H1 (cell line): ENCODE measurements around the gene ZNF785. TPM values are rescaled to one million over a fixed set of nuclear protein-coding genes. Genes with fewer than 3 reads are reported as not detected.

Source experiments
- CTCF ChIA-PET: fragments of 300-600 bp; sonication (Branson Sonifier 250); formaldehyde crosslinking; loops from one replicate; lab custom pipeline; 2021; ENCODE audit not compliant: partially characterized antibody; lab: Charles Lee
- POLR2A ChIA-PET: fragments of 300-600 bp; sonication (Branson Sonifier 250); formaldehyde crosslinking; loops from one replicate; lab custom pipeline; 2021; ENCODE audit warnings: inconsistent platforms; ENCODE audit not compliant: partially characterized antibody; lab: Charles Lee
- DNase-seq, 2 experiments: peaks; one replicate each; pipeline versions ENCODE4 v3.0.0 to v3.0.0-alpha.2; 2010 to 2022; ENCODE audit warnings: low spot score in 2 of 2, low read depth in 1 of 2, mixed read lengths in 1 of 2
- FAIRE-seq: peaks from 2 replicates; lab custom pipeline; 2011; peaks lifted over from hg19 to GRCh38; lab: Jason Lieb, UNC
- H2AFZ ChIP-seq: 2 replicates; pipeline ENCODE4 v1.8.1; 2012; ENCODE audit warnings: low read length, inconsistent platforms
- H2AK5ac ChIP-seq: 2 replicates; pipeline ENCODE4 v1.6.1; 2013; ENCODE audit warnings: low read depth, low read length
- H2BK120ac ChIP-seq: replicated peaks from 2 replicates; pipeline ENCODE3; 2013; ENCODE audit warnings: low read depth, low read length, inconsistent platforms
- H2BK12ac ChIP-seq: 2 replicates; pipeline ENCODE4 v1.6.1; 2013; ENCODE audit warnings: low read depth, low read length
- H2BK15ac ChIP-seq: 2 replicates; pipeline ENCODE4 v1.6.1; 2013; ENCODE audit warnings: low read length
- H2BK20ac ChIP-seq: 2 replicates; pipeline ENCODE4 v1.6.1; 2013; ENCODE audit warnings: low read length
- H2BK5ac ChIP-seq: 2 replicates; pipeline ENCODE4 v1.6.1; 2013; ENCODE audit warnings: low read depth, low read length
- H3K14ac ChIP-seq: 2 replicates; pipeline ENCODE4 v1.6.1; 2013; ENCODE audit warnings: inconsistent platforms; ENCODE audit not compliant: insufficient read length
- H3K18ac ChIP-seq: 2 replicates; pipeline ENCODE4 v1.6.1; 2013; ENCODE audit warnings: low read length; ENCODE audit errors: extremely low read depth
- H3K23ac ChIP-seq: 2 replicates; pipeline ENCODE4 v1.6.1; 2013; ENCODE audit warnings: inconsistent platforms; ENCODE audit not compliant: insufficient read length
- H3K23me2 ChIP-seq: 2 replicates; pipeline ENCODE4 v1.6.1; 2013; ENCODE audit warnings: low read depth, low read length
- H3K27ac ChIP-seq: 2 replicates; pipeline ENCODE4 v1.6.1; 2011; ENCODE audit warnings: low read depth, low read length, inconsistent platforms
- H3K27me3 ChIP-seq, 4 experiments: replicated peaks in 1 of 4; 1 replicate in 1 of 4; 2 replicates in 3 of 4; pipeline versions ENCODE4 v1.6.1 to v1.8.1; 2011 to 2013; ENCODE audit warnings: low read length in 3 of 4, mild to moderate bottlenecking in 3 of 4, inconsistent platforms in 2 of 4, mixed read lengths in 2 of 4, moderate library complexity in 1 of 4; ENCODE audit not compliant: control insufficient read depth in 3 of 4, insufficient read depth in 3 of 4; ENCODE audit errors: extremely low read depth in 1 of 4
- H3K36me3 ChIP-seq, 4 experiments: 2 replicates each; pipeline versions ENCODE4 v1.6.1 to v1.8.1; 2011 to 2013; ENCODE audit warnings: mild to moderate bottlenecking in 4 of 4, low read length in 3 of 4, moderate library complexity in 2 of 4, control low read depth in 1 of 4, inconsistent platforms in 1 of 4; ENCODE audit not compliant: insufficient read depth in 4 of 4, control insufficient read depth in 2 of 4
- H3K4ac ChIP-seq: replicated peaks from 2 replicates; pipeline ENCODE3; 2013; ENCODE audit warnings: low read length, low read depth, mixed read lengths, inconsistent platforms; ENCODE audit not compliant: insufficient read length
- H3K4me1 ChIP-seq, 4 experiments: replicated peaks in 1 of 4; 1 replicate in 1 of 4; 2 replicates in 3 of 4; pipeline versions ENCODE4 v1.6.1 to v1.8.1; 2011 to 2013; ENCODE audit warnings: low read length in 3 of 4, inconsistent platforms in 2 of 4, mixed read lengths in 1 of 4; ENCODE audit not compliant: insufficient read depth in 4 of 4, control insufficient read depth in 3 of 4
- H3K4me2 ChIP-seq, 2 experiments: 2 replicates each; pipeline versions ENCODE4 v1.6.1 to v1.8.1; 2011 to 2013; ENCODE audit warnings: low read depth in 2 of 2, low read length in 2 of 2, control low read depth in 1 of 2, inconsistent platforms in 1 of 2, mild to moderate bottlenecking in 1 of 2; ENCODE audit not compliant: insufficient read depth in 1 of 2
- H3K4me3 ChIP-seq, 4 experiments: fragments of 200-600, 300-600 bp in 1 of 4; sonication (generic), shearing (Covaris generic), sonication (Bioruptor Twin) in 1 of 4; 2 replicates each; pipeline versions ENCODE4 v1.5.1 to v1.8.1; 2011 to 2016; ENCODE audit warnings: low read length in 4 of 4, low read depth in 3 of 4, control low read depth in 2 of 4, inconsistent platforms in 2 of 4, mild to moderate bottlenecking in 2 of 4, mixed read lengths in 1 of 4, moderate library complexity in 1 of 4; ENCODE audit not compliant: insufficient read depth in 2 of 4; ENCODE audit errors: extremely low read depth in 1 of 4
- H3K56ac ChIP-seq: replicated peaks from 2 replicates; pipeline ENCODE3; 2013; ENCODE audit warnings: low read depth, mild to moderate bottlenecking, mixed read lengths, low read length, inconsistent platforms; ENCODE audit not compliant: insufficient read length
- H3K79me1 ChIP-seq: 2 replicates; pipeline ENCODE4 v1.6.1; 2013; ENCODE audit warnings: low read depth, low read length, control low read depth
- H3K79me2 ChIP-seq, 2 experiments: 2 replicates each; pipeline versions ENCODE4 v1.6.1 to v1.8.1; 2012 to 2013; ENCODE audit warnings: low read length in 2 of 2, mild to moderate bottlenecking in 2 of 2, inconsistent platforms in 1 of 2; ENCODE audit not compliant: insufficient read depth in 2 of 2, control insufficient read depth in 1 of 2
- H3K9ac ChIP-seq, 4 experiments: replicated peaks in 1 of 4; 1 replicate in 1 of 4; 2 replicates in 3 of 4; pipeline versions ENCODE4 v1.6.1 to v1.8.1; 2011 to 2013; ENCODE audit warnings: low read depth in 3 of 4, low read length in 3 of 4, control low read depth in 2 of 4, mild to moderate bottlenecking in 2 of 4, moderate library complexity in 2 of 4, inconsistent platforms in 1 of 4; ENCODE audit errors: extremely low read depth in 1 of 4
- H3K9me3 ChIP-seq, 2 experiments: 2 replicates each; pipeline versions ENCODE4 v1.6.1 to v1.8.1; 2012 to 2013; ENCODE audit warnings: mild to moderate bottlenecking in 2 of 2, moderate library complexity in 2 of 2, control low read depth in 1 of 2, inconsistent platforms in 1 of 2, low read depth in 1 of 2, low read length in 1 of 2, mixed read lengths in 1 of 2; ENCODE audit not compliant: insufficient read depth in 2 of 2
- H4K20me1 ChIP-seq, 2 experiments: replicated peaks in 1 of 2; 2 replicates each; pipeline versions ENCODE3 to v1.8.1; 2011 to 2013; ENCODE audit warnings: inconsistent platforms in 2 of 2, low read length in 2 of 2, mild to moderate bottlenecking in 1 of 2; ENCODE audit not compliant: insufficient read depth in 2 of 2, control insufficient read depth in 1 of 2
- H4K5ac ChIP-seq: 2 replicates; pipeline ENCODE4 v1.6.1; 2013; ENCODE audit warnings: low read length, low read depth, mixed read lengths, inconsistent platforms; ENCODE audit not compliant: insufficient read length
- H4K8ac ChIP-seq: 2 replicates; pipeline ENCODE4 v1.8.0; 2013; ENCODE audit warnings: mild to moderate bottlenecking, moderate library complexity, low read length, inconsistent platforms; ENCODE audit not compliant: insufficient read depth; ENCODE audit errors: extremely low read depth
- H4K91ac ChIP-seq: replicated peaks from 2 replicates; pipeline ENCODE3; 2013; ENCODE audit warnings: low read length, mixed read lengths, inconsistent platforms; ENCODE audit not compliant: insufficient read length
- ASH2L ChIP-seq: fragments of 200-600, 300-600 bp; sonication (generic); IDR thresholded peaks from one replicate; pipeline ENCODE4 v1.7.1; 2017; ENCODE audit warnings: low read length
- BRCA1 ChIP-seq: IDR thresholded peaks from 2 replicates; pipeline ENCODE4 v1.6.1; 2012; ENCODE audit warnings: low read depth, low read length, improper control_type of control experiment
- CHD2 ChIP-seq: IDR thresholded peaks from 2 replicates; pipeline ENCODE4 v1.6.1; 2012; ENCODE audit warnings: low read length, improper control_type of control experiment
- EP300 ChIP-seq, 2 experiments: IDR thresholded peaks; 1 replicate in 1 of 2; 2 replicates in 1 of 2; pipeline ENCODE4 v1.6.1; 2011 to 2012; ENCODE audit warnings: low read depth in 2 of 2, low read length in 2 of 2, mild to moderate bottlenecking in 2 of 2, borderline replicate concordance in 1 of 2, inconsistent platforms in 1 of 2, moderate library complexity in 1 of 2
- POLR2AphosphoS5 ChIP-seq: IDR thresholded peaks from 2 replicates; pipeline ENCODE4 v1.6.1; 2011; ENCODE audit warnings: low read depth, low read length
- RNF2 ChIP-seq: fragments of 200-900, 300-1000 bp; sonication (generic); IDR thresholded peaks from 2 replicates; pipeline ENCODE4 v1.7.1; 2016; ENCODE audit warnings: borderline replicate concordance, low read depth, mild to moderate bottlenecking, antibody characterized with exemption, low read length; ENCODE audit not compliant: poor library complexity, severe bottlenecking; ENCODE audit errors: missing control alignments
- SP4 ChIP-seq: IDR thresholded peaks from 2 replicates; pipeline ENCODE4 v1.6.1; 2012; ENCODE audit warnings: low read length, inconsistent platforms
- SRF ChIP-seq: IDR thresholded peaks from 2 replicates; pipeline ENCODE4 v1.6.1; 2011; ENCODE audit warnings: mild to moderate bottlenecking, low read depth, low read length, moderate library complexity
- TAF1 ChIP-seq: IDR thresholded peaks from 2 replicates; pipeline ENCODE4 v1.6.1; 2011; ENCODE audit warnings: mild to moderate bottlenecking, low read depth, low read length
- TBP ChIP-seq: IDR thresholded peaks from 2 replicates; pipeline ENCODE4 v1.6.1; 2011; ENCODE audit warnings: low read depth, low read length, improper control_type of control experiment
- YY1 ChIP-seq: IDR thresholded peaks from 2 replicates; pipeline ENCODE4 v1.6.1; 2011; ENCODE audit warnings: low read depth, mild to moderate bottlenecking, low read length
- WGBS, 2 experiments: shearing (Covaris generic) in 1 of 2; methylation state at CpG; one replicate each; pipeline versions ENCODE4 v1.1.6 to v1.1.7; 2013 to 2015; ENCODE audit warnings: low lambda C conversion rate in 2 of 2, mixed read lengths in 2 of 2, inconsistent platforms in 1 of 2, low coverage in 1 of 2, missing lambda C conversion rate in 1 of 2; ENCODE audit not compliant: insufficient replicate concordance in 2 of 2, insufficient coverage in 1 of 2, insufficient read length in 1 of 2; ENCODE audit errors: extremely low coverage in 1 of 2, missing lambda C conversion rate in 1 of 2; 5-methylcytosine and 5-hydroxymethylcytosine counted together
- polyA plus RNA-seq, 7 experiments: library from polyadenylated mRNA; depleted of rRNA in 3 of 7; stranded (reverse) in 5 of 7; unstranded in 2 of 7; fragments of >200 nt in 5 of 7; fragments of 200-250 nt in 2 of 7; gene quantifications; 1 replicate in 5 of 7; 2 replicates in 1 of 7; 4 replicates in 1 of 7; pipeline versions ENCODE4 v1.2.1 to v1.2.3, GENCODE V29; 2011 to 2013; ENCODE audit warnings: missing spikeins in 2 of 7, mixed read lengths in 2 of 7
- total RNA-seq: library from RNA; stranded (reverse); fragmentation: NEBNext Ultra II Directional; extraction: Animal tissue kit (Norgen Biotek cat#: 25700); gene quantifications from 2 replicates; pipeline ENCODE4 v1.2.1, GENCODE V29; 2021

Gene ZNF785
- total and polyA plus RNA-seq, 2 of the 8 experiments (the other 6 are each of a cell fraction or from before 2014, with no cell fraction given): 8.6 to 12.9 TPM

DNA sequence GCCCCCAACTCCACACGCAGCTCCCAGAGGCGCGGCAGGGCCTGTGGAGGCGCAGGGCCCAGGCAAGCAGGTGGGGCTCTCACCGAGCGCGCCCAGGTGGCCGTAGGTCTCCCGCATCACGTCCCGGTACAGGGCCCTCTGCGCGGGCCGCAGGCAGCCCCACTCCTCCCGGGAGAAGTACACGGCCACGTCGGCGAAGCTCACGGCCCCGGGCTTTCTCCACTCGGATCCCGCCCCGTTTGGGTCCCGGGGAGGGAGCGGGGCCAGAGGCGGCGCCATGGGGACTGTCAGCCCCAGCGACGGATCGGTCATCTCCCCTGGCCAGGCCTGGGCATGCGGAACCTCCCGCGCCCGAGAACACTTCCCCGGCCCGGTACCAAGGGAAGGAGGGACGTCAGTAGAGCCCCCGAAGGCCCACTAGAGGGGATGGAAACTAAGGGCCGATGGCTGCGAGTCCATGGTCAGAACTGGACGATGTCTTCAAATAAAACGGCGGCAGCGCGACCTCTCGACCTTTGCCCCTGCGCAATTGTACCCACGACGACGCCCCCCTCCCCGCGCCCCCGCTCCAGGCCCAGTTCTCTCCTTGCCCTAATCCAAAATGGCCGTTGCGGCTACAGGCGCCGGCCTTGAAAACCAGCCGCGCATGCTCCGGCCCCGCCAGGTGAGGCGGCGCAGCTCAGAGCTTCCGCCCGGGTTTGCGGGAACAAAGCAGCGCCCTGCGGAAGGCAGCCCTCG, 51.0 kb downstream of the ZNF785 start, which contains the start of gene ZNF747:
ZNF747 (minus strand) TSS at position 491 of the 738 bp plus-strand sequence; CDS start at position 312, 179 bp downstream.
- H3K4me1 ChIP-seq: peaks cover 0 to 8% (median 3%) of the 10 kb centered on the region in 4 experiments; a peak in 3 of 7 replicates
- H3K4ac ChIP-seq: peak within 1 kb of the TSS; percentile 78
- no peak within 1 kb of the TSS for H2BK20ac ChIP-seq
- H3K79me1 ChIP-seq: peaks cover 2% of the 10 kb centered on the region
- H2BK120ac ChIP-seq: peak within 1 kb of the TSS; percentile 17
- H3K36me3 ChIP-seq: peaks cover 0 to 8% (median 2%) of the 10 kb centered on the region in 4 experiments; a peak in 2 of 8 replicates
- no peak within 1 kb of the TSS for H3K23ac ChIP-seq
- ChIA-PET CTCF (interaction anchor here (0.8 to 4.4 kb wide), 21 partner anchors 10 to 125 kb away, joined by 3 to 28 read pairs (median 6); partner anchors contain the start of genes DCTPP1, ZNF689 and ZNF764), POLR2A (interaction anchor here (0.6 to 5.3 kb wide), 28 partner anchors 9 to 180 kb away, joined by 3 to 121 read pairs (median 7); partner anchors contain the start of genes CD2BP2, DCTPP1, SEPHS2 and ZNF688)
- peak within 1 kb of the TSS; percentile 61 to 85 (median 70) for H3K4me3 ChIP-seq
- WGBS, 2 experiments: 2% methylated on average over 60 of the region's 70 CpGs; no CpG with 5 or more reads in 1 of the 2 experiments
- H3K27me3 ChIP-seq: no peaks in the 10 kb centered on the region
- H4K5ac ChIP-seq: peak within 1 kb of the TSS; percentile 84
- peak within 1 kb of the TSS; percentile 11 for H2AK5ac ChIP-seq
- H3K18ac ChIP-seq: peak within 1 kb of the TSS; percentile 95
- peak within 1 kb of the TSS; percentile 63 for H4K8ac ChIP-seq
- DNase-seq (peak; percentile 70 to 91), FAIRE-seq (no peak)
- peak within 1 kb of the TSS; percentile 85 for H2BK12ac ChIP-seq
- 0 out of 2 replicates have a peak within 1 kb of the TSS, but pooled peaks have one; percentile 83 for H2BK15ac ChIP-seq
- peaks cover 0 to 4% of the 10 kb centered on the region in 2 experiments; a peak in 1 of 4 replicates for H3K79me2 ChIP-seq
- H2AFZ ChIP-seq: peak within 1 kb of the TSS; percentile 11; the same call in 1 of the 2 replicates
- H3K14ac ChIP-seq: no peak within 1 kb of the TSS
- H3K27ac ChIP-seq: peak within 1 kb of the TSS; percentile 94
- peak within 1 kb of the TSS; percentile 94 for H2BK5ac ChIP-seq
- peak within 1 kb of the TSS; percentile 85 for H4K91ac ChIP-seq
- H3K56ac ChIP-seq: peak within 1 kb of the TSS; percentile 94
- peak within 1 kb of the TSS; percentile 58 to 86 for H3K4me2 ChIP-seq
- H3K9me3 ChIP-seq: no peaks in the 10 kb centered on the region
- peak within 1 kb of the TSS; percentile 84 to 94 (median 88) for H3K9ac ChIP-seq
- H4K20me1 ChIP-seq: peaks cover 0 to 5% of the 10 kb centered on the region in 2 experiments
- peaks cover 7% of the 10 kb centered on the region for H3K23me2 ChIP-seq
- TF ChIP-seq TAF1 (peak; percentile 59), POLR2AphosphoS5 (peak; percentile 34; the same call in 1 of the 2 replicates), RNF2 (no peak), BRCA1 (no peak), SP4 (0 out of 2 replicates have a peak, but pooled peaks have one; percentile 24), ASH2L (peak; percentile 93), TBP (peak; percentile 69; the same call in 1 of the 2 replicates), EP300 (IDR thresholded peaks at IDR 0.05; ENCODE audit: borderline replicate concordance in 1 of 2, low read depth in 2 of 2, low read length in 2 of 2) (no peak), SRF (peak; percentile 40; the same call in 1 of the 2 replicates), YY1 (peak; percentile 100), CHD2 (peak; percentile 54; the same call in 1 of the 2 replicates)
